Loucy (cell line): ENCODE measurements around the gene SLC38A1.
"Not testable (repeated sequence)": the region's sequence is repeated elsewhere in the genome, so short reads cannot be mapped to it uniquely, and the experiment has no call there.

Experiments used
- CTCF ChIP-seq: fragments of 200-600 bp; sonication (generic); conservative IDR thresholded peaks from 2 replicates; pipeline ENCODE4 v1.5.1; 2014; ENCODE audit warnings: mild to moderate bottlenecking, antibody characterized with exemption, low read length
- EZH2phosphoT487 ChIP-seq: fragments of 200-600 bp; IDR thresholded peaks from 2 replicates; pipeline ENCODE4 v1.6.1; 2018; ENCODE audit warnings: antibody characterized with exemption, mild to moderate bottlenecking, moderate library complexity, borderline replicate concordance

GRCh38 chr12:46249960-46250359 is 18.9 kb downstream of the SLC38A1 start:
- not testable (repeated sequence) for TF ChIP-seq CTCF, EZH2phosphoT487
